GDM1 (cell line): ENCODE data around the gene NUP58.

ENCODE experiments used
- DNase-seq: peaks from one replicate; lab custom pipeline; 2025; lab: John Stamatoyannopoulos, UW

Gene NUP58

GRCh38 chr13:25301347-25302113 is at the start of gene NUP58:
Gene NUP58 (plus strand): TSS chr13:25301625. CDS start chr13:25301774, 149 bp downstream.
- DNase-seq = peak; percentile 95

DNA sequence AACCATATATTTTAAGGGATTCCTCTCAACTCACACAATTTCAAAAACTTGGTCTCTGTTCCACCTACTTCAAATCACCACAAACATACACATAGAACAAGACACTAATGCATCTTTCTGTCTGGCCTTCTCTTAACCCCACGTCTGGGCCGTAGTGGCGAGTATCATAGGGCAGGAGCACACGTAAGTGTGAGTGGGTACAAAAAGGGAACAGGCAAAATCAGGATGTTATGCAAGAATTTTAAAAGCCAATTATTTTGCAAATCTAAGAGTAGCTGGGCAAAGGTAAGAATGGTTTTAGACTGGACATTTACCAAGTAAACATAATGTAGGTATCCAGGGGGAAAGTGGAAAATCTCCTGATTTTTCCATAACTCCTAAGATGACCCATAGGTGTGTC is 49.2 kb upstream of the NUP58 start:
- DNase-seq = no peak

- DNase-seq = no peak
Measured at GRCh38 chr13:25252752-25253151, 48.7 kb upstream of the NUP58 start.

DNA sequence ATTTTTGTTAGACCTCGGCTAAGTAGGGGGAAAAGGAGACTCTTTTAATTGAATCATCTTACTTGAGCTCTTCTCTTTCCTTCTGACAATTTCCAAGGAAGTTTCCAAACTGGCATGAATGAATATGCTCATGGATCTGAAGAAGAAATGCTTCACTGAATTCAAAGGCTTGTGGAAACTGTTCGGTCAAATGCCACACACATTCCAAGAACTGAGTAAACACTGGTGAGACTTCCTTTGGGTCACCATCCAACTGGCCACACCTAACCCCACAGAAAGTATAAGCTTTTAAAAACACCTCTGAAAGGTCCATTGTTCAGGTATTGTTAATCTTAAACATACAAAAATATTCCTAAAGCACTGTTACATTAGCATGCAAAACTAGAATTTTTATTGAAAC is 47.7 kb upstream of the NUP58 start:
- no peak for DNase-seq

DNA sequence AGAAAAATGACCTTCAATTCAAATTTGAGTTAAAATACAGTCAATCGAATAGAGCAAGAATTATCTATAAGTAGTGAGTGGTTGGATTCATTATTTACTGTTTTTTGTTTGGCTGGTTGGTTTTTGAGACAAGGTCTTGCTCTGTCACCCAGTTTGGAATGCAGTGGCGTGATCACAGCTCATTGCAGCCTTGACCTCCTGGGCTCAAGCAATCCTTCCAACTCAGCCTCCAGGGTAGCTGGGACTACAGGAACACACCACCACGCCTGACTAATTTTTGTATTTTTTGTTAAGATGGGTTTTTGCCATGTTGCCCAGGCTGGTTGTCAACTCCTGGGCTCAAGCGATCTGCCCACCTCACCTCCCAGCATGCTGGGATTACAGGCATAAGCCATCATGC is 39.2 kb upstream of the NUP58 start:
- DNase-seq = no peak

GRCh38 chr13:25266706-25267105 is 34.7 kb upstream of the NUP58 start:
- no peak for DNase-seq

- no peak for DNase-seq
Measured at GRCh38 chr13:25267715-25268114, 33.7 kb upstream of the NUP58 start.

GRCh38 chr13:25268561-25268960 is 32.9 kb upstream of the NUP58 start:
- DNase-seq = no peak

- no peak for DNase-seq
Measured at GRCh38 chr13:25276748-25277147, 24.7 kb upstream of the NUP58 start.

DNA sequence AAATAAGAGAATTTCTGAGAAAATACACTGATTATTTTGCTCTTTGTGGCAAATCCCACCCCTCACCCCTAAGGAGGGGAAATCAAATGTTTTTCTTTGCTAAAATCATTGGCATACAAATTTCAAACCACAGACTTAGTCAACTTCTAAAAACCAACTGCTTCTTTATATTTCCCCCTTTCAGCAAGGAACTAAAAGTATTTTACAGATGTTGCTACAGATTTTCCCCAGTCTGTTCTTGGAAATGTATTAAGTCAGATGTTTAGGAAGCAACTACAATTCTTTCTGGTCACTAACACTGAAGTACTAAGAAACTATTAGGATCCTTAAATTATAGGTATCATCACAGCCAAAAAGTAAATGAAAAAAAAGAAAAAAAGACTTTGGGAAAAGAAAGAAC is 21.0 kb upstream of the NUP58 start:
- no peak for DNase-seq

DNA sequence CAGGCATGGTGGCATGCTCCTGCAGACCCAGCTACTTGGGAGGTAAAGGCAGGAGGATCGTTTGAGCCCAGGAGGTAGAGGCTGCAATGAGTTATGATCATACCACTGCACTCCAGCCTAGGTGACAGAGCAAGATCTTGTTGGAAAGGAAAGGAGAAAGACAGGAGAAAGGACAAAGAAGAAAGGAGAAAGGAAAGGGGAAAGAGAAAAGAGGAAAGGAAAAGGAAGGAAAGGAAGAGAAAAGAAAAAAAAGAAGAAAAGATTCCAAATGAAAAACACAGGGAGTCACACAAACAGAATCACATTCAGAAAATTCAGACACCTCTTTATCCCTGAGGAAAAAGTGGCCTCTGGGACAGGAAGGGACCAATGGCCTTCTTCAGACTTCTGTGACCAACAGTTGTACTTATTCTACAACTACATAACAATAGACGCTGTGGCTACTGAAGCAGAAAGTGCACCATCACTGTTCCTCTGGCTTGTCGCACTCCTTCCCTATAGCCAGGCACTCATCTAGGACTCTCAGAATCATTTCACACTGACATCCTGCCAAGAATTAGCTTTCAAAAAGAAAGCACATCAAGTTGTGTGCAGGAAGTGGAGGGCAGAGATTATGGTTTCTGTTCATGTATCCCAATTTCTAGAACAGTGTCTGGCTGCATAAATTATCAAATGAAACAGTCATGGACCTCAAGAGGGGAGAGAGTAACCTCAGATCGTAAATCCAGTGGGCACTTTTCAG is 20.1 kb upstream of the NUP58 start:
- peak; percentile 52 for DNase-seq

GRCh38 chr13:25281935-25282332 is 19.5 kb upstream of the NUP58 start:
- no peak for DNase-seq

- DNase-seq = no peak
Measured at GRCh38 chr13:25286308-25286968, 15.0 kb upstream of the NUP58 start.

GRCh38 chr13:25286969-25287961 is 14.2 kb upstream of the NUP58 start, which contains the start of gene MTMR6:
Gene MTMR6 (minus strand): TSS chr13:25287488. CDS start chr13:25287247, 241 bp downstream.
- peak; percentile 94 for DNase-seq

- no peak for DNase-seq
Measured at GRCh38 chr13:25288966-25289365, 12.5 kb upstream of the NUP58 start.

GRCh38 chr13:25291691-25292090 is 9.7 kb upstream of the NUP58 start:
- no peak for DNase-seq

DNA sequence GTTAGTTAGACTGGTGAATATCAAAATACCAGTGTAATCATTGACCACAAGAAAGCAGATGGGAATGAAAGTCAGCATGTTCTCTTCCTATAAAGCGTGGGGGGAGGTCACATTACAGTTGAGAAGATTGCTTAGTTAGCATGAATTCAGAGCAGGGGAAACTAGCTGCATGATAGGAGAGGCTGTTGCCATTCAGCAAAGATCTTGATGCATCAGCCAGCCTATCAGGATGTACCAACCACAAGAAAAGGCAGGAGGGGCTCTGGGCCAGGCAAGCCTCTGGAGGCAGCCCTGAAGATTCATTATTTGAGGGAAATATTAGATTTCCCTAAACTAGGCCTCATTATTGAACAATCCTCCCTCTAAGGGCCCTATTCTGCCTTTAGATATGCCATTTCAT is 9.1 kb upstream of the NUP58 start:
- DNase-seq = peak; percentile 63

DNA sequence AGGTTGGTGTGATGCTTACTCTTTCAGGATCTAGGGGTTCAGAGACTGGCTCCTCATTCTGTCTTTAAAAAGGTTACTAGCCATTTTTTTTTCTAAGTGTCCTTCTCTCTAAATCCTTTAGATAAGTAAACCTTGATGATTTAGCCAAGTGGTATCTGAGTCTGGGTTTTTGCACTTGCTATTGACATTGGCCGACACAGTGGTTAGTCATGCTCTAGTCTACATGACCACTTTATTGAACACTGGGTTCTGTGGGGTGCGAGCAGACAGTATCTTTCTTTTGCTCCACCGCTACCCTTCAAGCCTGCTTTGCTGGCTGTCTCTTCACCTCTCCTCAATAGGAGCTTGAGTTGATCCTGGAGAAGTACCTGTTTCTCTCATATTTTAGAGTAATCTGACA is 6.2 kb upstream of the NUP58 start:
- DNase-seq = no peak

- no peak for DNase-seq
Measured at GRCh38 chr13:25295701-25296100, 5.7 kb upstream of the NUP58 start.

DNA sequence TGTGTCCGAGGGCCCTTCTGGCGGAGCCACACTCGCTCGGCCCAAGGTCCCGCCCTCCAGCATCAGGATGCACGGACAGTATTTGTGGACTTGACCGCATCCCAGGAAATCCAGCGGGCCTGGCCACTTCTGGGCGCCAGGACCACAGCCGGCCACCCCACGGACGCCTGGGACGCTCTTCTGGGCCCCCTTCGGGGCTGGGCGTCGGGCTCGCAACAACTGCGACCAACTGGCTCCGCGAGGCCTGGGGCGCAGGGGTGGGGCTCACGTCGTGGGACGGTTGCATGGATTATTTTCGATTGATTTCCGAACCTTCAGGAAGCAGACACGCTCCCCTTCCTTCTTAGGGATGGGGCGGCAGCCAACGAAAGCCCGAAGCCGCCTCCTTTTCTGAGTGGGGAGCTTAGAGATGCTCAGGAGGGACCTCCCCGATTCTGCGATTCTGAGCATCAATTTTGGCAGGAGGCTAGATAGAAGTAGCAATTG is 521 bp upstream of the NUP58 start:
- DNase-seq = no peak

GRCh38 chr13:25302121-25302520 is 696 bp downstream of the NUP58 start:
- no peak for DNase-seq
